GM12801 (cell line): Measurements from ENCODE around the gene MELTF.

Experiments used
- TF ChIP-seq, protein P1 (sequence below): IDR thresholded peaks from one replicate; pipeline ENCODE4 v1.5.1; 2011; ENCODE audit warnings: control low read depth; ENCODE audit not compliant: insufficient read length; ENCODE audit errors: extremely low read depth

The MELTF gene

DNA sequence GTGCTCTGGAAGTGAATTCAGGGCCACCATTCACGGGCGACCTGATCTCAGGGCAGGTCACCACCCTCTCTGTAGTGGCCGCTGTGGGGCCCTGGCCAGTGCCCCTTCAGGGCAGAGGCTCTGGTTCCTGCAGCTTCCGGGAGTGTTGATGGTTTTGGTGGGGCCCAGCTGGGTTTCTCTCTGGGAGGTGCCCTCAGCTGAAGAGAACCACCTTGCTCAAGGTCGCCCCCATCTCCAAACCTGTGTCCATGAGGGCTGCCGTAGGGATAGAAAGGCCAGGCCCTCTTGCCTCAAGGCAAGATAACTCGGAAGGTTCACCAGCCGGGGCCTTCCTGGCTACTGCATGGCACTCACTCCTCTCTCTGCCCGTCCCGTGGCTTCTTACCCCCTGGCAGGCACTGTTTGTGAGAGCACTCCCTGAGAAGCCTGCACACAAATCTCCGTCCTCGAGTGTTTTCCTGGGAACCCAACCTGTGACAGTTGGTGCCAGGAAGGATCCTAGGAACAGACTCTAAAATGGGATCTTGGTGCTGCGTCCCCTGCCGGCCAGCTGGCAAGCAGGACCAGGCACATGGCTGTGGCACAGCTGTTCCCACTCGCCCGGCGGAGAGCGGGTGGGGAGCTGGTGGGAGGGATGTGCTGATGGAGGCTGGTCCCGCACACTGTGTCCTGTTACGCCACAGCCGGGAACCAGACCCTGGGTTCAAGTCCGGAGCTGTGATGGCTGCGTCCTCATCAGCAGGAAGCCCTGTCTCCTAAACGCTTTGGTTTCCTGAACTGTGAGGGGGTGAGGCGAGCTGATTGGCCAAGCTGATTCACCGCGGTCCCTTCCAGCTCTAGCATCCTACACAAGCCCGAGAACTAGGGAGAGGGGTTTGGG is 37.8 kb downstream of the MELTF start:
- TF ChIP-seq, protein P1, sequence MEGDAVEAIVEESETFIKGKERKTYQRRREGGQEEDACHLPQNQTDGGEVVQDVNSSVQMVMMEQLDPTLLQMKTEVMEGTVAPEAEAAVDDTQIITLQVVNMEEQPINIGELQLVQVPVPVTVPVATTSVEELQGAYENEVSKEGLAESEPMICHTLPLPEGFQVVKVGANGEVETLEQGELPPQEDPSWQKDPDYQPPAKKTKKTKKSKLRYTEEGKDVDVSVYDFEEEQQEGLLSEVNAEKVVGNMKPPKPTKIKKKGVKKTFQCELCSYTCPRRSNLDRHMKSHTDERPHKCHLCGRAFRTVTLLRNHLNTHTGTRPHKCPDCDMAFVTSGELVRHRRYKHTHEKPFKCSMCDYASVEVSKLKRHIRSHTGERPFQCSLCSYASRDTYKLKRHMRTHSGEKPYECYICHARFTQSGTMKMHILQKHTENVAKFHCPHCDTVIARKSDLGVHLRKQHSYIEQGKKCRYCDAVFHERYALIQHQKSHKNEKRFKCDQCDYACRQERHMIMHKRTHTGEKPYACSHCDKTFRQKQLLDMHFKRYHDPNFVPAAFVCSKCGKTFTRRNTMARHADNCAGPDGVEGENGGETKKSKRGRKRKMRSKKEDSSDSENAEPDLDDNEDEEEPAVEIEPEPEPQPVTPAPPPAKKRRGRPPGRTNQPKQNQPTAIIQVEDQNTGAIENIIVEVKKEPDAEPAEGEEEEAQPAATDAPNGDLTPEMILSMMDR = no peak

DNA sequence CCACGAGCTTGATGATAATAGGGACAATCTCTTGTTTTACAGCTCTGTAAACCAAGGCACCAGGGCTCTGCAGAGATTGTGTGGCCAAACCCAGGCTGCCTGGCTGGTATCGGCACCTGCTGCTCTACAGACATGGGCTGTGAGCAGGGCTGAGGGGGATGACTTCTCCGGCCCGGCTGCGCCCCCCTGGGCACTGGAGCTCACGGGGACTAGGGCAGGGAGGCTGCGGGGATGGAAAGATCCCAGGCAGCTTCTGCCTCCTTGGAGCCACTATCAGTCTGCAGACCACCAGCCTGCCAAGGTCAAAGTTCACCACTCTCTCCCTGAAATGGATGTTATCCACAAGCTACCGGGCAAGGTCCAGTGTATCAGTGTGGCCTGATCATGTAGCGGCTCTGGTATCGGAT is 39.0 kb downstream of the MELTF start:
- TF ChIP-seq, protein P1 = no peak

DNA sequence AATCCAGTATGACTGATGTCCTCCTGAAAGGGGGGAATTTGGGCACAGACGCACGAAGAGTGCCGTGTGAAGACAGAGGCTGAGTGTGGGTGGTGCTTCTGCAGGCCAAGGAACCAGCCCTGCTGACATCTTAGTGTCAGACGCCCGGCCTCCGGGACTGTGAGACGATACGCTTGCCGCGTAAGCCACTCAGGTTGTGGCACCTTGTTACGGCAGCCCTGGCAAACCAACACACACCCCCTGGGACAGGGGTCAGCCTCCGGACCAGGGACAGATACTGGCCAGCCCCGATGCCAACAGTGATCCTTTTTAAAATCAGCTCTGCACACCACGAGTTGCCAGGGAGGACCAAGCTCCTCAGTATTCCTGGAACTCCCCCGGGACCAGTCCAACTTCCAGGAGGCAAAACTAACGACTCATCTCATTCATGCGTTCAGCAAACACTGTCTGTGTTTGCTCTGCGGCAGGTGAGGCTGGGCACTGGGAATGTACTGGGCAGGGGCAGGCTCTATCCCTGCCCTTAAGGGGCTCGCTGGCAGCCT is 39.8 kb downstream of the MELTF start:
- TF ChIP-seq, protein P1 = no peak

DNA sequence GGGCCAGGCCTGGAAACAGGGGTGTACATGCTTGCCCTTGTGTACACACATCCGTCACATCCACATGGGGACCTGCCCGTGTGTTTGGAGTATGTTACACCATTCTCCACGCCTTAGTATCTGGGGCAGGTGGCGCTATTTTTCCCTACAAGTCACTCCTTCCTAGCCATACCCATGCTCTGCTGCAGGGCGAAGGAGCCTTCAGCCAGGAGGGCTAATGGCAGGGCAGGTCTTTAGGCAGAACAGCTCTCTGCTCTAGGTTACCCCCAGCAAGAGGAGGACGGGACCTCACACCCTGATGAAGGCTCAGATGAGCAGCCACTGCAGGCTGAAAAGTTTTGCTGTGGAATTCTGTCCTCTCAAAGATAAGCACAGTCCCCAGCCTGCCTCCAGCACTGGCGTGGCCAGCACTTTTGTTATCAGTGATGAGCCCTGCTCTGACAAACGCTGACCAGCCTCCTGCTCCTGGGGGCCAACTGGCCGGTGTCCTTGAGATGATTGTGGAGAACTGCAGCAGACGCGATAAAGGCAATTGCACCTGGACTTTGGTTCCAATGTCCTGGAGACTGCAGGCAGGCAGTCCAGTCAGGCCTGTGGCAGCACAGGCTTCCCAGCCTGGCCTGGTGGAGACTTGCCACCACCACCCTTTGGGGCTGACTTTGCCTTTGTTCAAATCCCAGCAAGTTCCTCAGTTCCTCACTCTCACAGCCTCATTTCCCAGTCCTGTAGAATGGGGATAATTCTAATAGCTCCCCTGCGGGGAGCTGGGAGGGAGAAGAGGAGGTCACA is 41.2 kb downstream of the MELTF start:
- TF ChIP-seq, protein P1 = no peak

DNA sequence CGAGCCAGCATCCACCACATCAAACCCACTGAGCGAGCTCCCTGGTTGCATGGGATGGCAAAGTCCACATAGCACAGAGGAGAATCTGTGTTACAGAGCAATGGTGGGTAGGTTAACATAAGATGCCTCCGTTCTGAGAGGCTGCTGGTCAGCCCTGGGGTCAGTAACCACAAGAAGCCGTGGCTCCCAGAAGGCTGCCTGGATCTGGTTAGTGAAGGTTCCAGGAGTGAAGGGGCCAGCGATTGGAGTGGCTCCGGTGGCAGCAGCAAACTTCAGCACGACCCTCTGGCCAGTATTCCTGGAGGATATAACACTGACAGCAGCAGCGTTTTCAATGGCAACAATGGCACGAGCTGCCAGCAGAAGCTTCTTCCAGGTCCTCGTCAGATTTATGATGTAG is 42.6 kb downstream of the MELTF start:
- TF ChIP-seq, protein P1 = no peak

DNA sequence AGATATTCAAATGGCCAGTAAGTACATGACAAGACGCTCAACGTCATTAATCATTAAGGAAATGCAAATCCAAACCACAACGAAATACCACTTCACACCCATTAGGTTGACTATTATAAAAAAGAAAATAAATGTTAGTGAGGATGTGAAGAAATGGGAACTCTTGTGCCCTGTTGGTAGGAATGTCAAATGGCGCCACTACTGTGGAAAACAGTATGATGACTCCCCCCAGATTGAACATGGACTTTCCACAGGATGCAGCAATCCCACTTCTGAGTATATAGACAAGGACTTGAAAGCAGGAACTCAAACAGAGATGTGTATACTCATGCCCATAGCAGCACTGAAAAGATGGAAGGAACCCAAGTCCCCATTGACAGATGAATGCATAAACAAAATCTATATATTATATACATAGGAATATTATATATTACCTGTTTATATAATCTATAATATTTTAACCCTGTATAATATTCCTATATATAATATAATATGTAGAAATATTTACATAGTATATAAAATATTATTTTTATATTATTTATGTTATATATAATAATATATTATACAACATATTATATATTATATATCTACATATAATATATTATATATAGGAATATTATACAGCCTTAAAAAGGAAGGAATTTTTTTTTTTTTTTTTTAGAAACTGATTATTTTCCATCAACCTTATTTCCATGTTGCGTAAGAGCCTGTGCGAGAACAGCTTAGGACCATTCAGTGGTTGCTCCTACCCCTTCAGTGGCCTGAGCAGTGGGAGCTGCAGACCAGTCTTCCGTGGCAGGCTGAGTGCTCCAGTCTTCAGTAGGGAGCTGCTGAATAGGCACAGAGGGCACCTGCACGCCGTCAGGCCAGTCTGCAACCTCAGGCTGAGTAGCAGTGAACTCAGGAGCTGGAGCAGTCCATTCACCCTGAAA is 43.4 kb downstream of the MELTF start:
- TF ChIP-seq, protein P1 = no peak

DNA sequence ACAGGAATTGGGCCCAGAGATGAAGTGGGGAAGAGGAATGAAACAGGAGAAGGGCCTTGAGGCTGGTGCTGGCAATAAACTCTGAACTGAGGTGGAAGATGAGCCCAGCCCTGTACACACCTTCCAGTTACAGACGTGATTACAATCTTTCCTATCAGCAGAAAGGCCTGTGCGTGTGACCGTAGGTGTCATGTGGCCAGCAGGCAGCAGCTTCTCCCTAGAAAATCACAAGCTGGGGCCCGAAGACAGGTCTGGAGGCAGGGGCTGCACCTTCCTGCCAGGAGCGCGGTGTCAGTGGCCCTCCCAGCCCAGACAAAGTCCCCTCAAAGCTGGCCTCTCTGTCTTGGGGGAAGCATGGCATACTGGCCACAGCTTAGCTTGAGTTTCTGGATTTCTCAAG is 44.3 kb downstream of the MELTF start:
- TF ChIP-seq, protein P1 = no peak
